BJ (cell line): ENCODE measurements around the gene SUPT4H1. TPM values are rescaled to one million over a fixed set of nuclear protein-coding genes. Genes with fewer than 3 reads are reported as not detected.

ENCODE experiments used
- CTCF ChIA-PET: fragments of 350-600 bp; formaldehyde crosslinking; extraction: SDS; loops from one replicate; lab custom pipeline; 2021; ENCODE audit warnings: antibody characterized with exemption, inconsistent platforms; lab: Yijun Ruan, JAX
- POLR2A ChIA-PET: fragments of 300-600 bp; sonication (Branson Sonifier 250); formaldehyde crosslinking; extraction: SDS; loops from one replicate; lab custom pipeline; 2021; ENCODE audit warnings: antibody characterized with exemption; lab: Charles Lee
- DNase-seq: peaks from one replicate; pipeline ENCODE4 v3.0.0-alpha.2; 2011; ENCODE audit warnings: low read depth
- H3K27me3 ChIP-seq: 2 replicates; pipeline ENCODE4 v1.6.0; 2011; ENCODE audit warnings: low read length; ENCODE audit not compliant: control insufficient read depth, insufficient read depth
- H3K36me3 ChIP-seq: 2 replicates; pipeline ENCODE4 v1.5.1; 2011; ENCODE audit warnings: low read length; ENCODE audit not compliant: control insufficient read depth, insufficient read depth
- H3K4me3 ChIP-seq: 2 replicates; pipeline ENCODE4 v1.5.1; 2011; ENCODE audit warnings: low read depth, mild to moderate bottlenecking, control low read depth, low read length
- polyA plus RNA-seq: library from polyadenylated mRNA; depleted of rRNA; stranded (reverse); fragments of >200 nt; gene quantifications from 2 replicates; pipeline ENCODE4 v1.2.3, GENCODE V29; 2011
- TF ChIP-seq, protein P1 (sequence below): IDR thresholded peaks from 2 replicates; pipeline ENCODE4 v1.5.1; 2011; ENCODE audit warnings: low read depth, mild to moderate bottlenecking, control low read depth, inconsistent platforms, low read length, moderate library complexity; ENCODE audit not compliant: insufficient read depth

SUPT4H1 gene
- polyA plus RNA-seq, 1 experiment = 145 TPM

- Histone ChIP-seq H3K27me3 (peaks cover 5% of the 10 kb centered on the region), H3K4me3 (no peak overlapping the region), H3K36me3 (no peaks in the 10 kb centered on the region)
- POLR2A ChIA-PET = no interaction called here
- CTCF ChIA-PET = interaction anchor here (0.6 kb wide), 1 partner anchor 12 kb away, joined by 3 read pairs; no protein-coding TSS in a partner anchor
- DNase-seq = no peak
- TF ChIP-seq, protein P1, sequence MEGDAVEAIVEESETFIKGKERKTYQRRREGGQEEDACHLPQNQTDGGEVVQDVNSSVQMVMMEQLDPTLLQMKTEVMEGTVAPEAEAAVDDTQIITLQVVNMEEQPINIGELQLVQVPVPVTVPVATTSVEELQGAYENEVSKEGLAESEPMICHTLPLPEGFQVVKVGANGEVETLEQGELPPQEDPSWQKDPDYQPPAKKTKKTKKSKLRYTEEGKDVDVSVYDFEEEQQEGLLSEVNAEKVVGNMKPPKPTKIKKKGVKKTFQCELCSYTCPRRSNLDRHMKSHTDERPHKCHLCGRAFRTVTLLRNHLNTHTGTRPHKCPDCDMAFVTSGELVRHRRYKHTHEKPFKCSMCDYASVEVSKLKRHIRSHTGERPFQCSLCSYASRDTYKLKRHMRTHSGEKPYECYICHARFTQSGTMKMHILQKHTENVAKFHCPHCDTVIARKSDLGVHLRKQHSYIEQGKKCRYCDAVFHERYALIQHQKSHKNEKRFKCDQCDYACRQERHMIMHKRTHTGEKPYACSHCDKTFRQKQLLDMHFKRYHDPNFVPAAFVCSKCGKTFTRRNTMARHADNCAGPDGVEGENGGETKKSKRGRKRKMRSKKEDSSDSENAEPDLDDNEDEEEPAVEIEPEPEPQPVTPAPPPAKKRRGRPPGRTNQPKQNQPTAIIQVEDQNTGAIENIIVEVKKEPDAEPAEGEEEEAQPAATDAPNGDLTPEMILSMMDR = no peak
Observed at GRCh38 chr17:58377661-58378060, 25.7 kb upstream of the SUPT4H1 start.

DNA sequence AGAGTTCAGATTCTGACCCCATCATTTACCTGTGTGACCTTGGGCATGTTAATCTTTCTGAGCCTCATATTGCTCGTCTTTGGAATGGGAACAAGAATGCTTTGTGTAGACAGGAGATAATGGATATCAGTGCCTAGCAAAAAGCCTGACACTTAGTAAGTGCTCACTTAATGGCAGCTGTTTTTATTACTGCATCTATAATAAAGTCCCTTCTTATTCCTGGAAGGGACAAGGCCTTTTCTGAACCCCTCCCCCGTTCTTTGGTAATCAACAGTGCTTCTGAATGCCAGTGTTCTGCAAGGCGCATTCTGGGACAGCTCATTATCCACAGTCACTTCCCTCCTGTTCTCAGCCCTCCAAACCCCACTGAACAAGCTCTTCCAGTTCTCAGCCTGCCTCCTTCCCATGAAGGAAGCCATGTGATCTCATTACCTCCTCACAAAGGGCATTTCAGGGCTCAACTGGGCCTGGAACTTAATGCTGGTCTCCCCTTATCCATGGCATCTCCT is 25.1 kb upstream of the SUPT4H1 start:
- CTCF ChIA-PET = interaction anchor here (0.6 to 1.3 kb wide), 2 partner anchors 13 kb away, joined by 3 to 4 read pairs; no protein-coding TSS in a partner anchor

GRCh38 chr17:58376472-58377000 is 24.5 kb upstream of the SUPT4H1 start:
- Histone ChIP-seq H3K36me3 (no peaks in the 10 kb centered on the region), H3K4me3 (no peak overlapping the region), H3K27me3 (peaks cover 5% of the 10 kb centered on the region)
- TF ChIP-seq, protein P1 = no peak
- no peak for DNase-seq
- ChIA-PET CTCF (interaction anchor here (1.3 kb wide), 1 partner anchor 13 kb away, joined by 4 read pairs; no protein-coding TSS in a partner anchor), POLR2A (no interaction called here)

More for the DNA sequence above, 25.1 kb upstream of the SUPT4H1 start:
- no peaks in the 10 kb centered on the region for H3K36me3 ChIP-seq
- H3K4me3 ChIP-seq = no peak overlapping the region
- DNase-seq = no peak
- peaks cover 5% of the 10 kb centered on the region for H3K27me3 ChIP-seq
- TF ChIP-seq, protein P1 = no peak
- POLR2A ChIA-PET = no interaction called here

GRCh38 chr17:58375811-58376210 is 23.8 kb upstream of the SUPT4H1 start:
- POLR2A ChIA-PET = no interaction called here
- no peak for DNase-seq
- TF ChIP-seq, protein P1 = no peak
- Histone ChIP-seq H3K36me3 (no peaks in the 10 kb centered on the region), H3K4me3 (no peak overlapping the region), H3K27me3 (peaks cover 5% of the 10 kb centered on the region)
- CTCF ChIA-PET = no interaction called here

DNA sequence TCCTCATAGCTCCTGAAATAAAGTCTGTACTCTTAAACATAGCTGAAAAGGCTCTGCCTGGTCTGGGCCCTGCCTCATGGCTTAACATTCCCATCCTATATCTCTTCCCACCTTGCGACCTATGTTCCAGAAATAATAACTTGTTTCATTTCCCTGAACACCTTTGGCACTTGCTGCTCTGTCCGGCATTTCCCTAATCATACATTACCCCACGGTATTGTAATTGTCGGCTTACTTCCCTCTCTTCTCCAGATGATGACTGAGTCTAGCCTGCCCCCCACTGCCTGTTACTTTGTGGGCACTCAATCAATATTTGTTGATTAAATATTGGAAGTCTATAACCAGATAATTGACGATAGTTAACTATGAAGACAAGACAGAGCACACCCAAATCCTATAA is 23.3 kb upstream of the SUPT4H1 start:
- ChIA-PET POLR2A (no interaction called here), CTCF (no interaction called here)
- Histone ChIP-seq H3K4me3 (no peak overlapping the region), H3K36me3 (no peaks in the 10 kb centered on the region), H3K27me3 (peaks cover 5% of the 10 kb centered on the region)
- TF ChIP-seq, protein P1 = no peak
- DNase-seq = no peak
